GM21737 (cell line): ENCODE measurements around the gene OSBPL3.

Source experiments
- ATAC-seq: cut with Tn5 transposase; IDR thresholded peaks from one replicate; pipeline ENCODE4 v1.9.1; 2021; ENCODE audit warnings: mild to moderate bottlenecking, moderate library complexity; ENCODE audit not compliant: unreplicated experiment

OSBPL3 gene

GRCh38 chr7:24833549-24833948 is 146.4 kb downstream of the OSBPL3 start:
- ATAC-seq: no peak

- no peak for ATAC-seq
Measured at GRCh38 chr7:24831240-24831639, 148.7 kb downstream of the OSBPL3 start.

DNA sequence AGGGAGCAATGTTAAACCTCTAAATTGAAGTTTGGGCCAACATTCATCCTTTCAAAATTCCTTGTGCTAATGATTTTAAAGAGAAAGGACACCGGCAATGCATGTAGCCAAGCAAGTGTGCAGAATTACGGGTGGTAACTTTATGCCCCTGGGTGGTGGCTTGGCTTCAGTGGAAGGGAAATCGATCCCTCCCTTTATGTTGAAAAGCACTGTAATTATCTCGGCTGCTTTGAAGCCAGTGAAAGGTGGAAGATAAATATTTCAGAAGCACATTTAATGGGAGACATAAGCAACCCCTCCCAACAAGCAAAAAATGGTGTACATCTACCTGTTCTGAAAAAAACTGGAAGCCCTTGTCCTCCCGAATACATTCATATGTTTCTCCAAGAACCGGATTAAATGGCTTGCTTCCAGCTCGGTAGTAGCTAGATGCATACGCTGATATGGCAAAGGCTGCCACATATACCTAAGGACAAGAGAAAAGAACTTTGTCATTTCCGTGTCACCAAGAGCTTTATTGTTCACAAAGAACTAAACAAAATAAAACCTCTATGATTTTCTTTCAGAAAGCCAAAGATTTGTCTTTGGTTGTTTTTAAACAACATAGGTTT is 149.4 kb downstream of the OSBPL3 start:
- no peak for ATAC-seq

- no peak for ATAC-seq
Measured at GRCh38 chr7:24829787-24830186, 150.2 kb downstream of the OSBPL3 start.

DNA sequence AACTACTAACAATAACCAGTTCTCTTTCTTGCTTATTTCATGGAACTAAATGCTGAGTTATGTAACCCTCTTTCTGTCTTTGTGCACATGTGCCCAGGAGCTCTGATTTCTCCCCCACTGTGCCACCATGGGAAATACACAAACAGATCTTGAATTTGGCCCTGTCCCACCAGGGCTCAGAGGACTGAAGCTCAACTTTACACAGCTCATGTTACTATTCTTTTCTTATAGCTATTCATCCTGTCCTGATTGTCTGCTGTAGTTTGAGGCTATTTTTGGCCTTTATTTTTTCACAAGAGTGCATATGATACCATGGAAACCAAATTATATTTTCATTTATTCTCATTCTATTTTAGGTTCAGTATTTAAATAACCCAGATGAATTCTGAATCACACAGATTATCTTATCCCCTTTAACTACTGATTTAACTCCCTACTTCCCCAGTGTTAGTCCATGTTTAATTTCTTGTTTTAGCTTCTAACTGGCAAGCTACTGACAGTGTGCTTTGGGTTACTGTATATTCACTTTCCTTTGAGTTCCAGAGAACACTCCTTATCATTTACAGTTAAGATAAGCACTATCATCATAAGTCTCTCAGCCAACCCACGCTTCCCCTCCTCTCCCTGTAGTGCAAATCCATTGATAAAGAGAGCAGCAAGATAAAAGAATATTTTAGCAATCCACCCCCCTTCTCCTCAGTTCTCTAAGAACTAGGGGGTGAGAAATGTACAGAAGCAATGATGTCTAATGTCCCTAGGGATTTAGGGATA is 150.9 kb downstream of the OSBPL3 start:
- ATAC-seq: no peak

- no peak for ATAC-seq
Measured at GRCh38 chr7:24827589-24827988, 152.4 kb downstream of the OSBPL3 start.

DNA sequence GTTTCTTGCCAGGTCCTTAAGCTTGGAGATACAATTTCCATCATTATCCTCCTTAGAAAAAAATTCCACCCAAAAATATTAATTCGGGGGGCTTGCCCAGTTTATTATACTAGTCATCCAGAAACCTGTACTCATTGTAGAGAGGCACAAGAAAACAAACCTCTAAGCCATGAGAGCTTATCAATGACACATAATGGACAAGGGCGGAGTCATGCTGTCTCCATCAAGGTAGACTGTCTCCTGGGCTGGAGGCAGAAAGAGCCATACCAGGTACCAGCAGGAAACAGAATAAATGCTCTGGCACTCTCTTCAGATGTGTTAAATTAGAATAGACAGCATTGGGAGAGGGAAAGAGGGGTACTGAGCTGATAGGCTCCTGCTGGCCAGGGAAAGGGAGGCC is 153.0 kb downstream of the OSBPL3 start:
- ATAC-seq: no peak

DNA sequence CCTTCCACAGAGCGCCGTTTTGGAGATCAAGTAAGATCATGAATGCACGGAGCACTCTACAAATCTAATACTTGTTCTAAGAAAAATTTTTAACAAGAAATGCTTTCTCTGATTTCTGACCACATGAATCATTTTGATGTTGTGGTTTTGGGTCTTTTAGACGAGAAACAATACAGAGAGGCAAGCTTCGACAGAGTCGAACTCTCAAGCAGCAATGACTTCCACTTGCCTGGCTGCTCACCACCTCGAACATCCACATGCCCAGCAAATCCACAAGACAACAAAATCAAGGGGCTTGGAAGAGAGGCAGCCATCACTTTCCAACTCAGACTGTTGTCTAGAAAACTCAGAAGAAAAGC is 153.3 kb downstream of the OSBPL3 start:
- ATAC-seq: no peak

DNA sequence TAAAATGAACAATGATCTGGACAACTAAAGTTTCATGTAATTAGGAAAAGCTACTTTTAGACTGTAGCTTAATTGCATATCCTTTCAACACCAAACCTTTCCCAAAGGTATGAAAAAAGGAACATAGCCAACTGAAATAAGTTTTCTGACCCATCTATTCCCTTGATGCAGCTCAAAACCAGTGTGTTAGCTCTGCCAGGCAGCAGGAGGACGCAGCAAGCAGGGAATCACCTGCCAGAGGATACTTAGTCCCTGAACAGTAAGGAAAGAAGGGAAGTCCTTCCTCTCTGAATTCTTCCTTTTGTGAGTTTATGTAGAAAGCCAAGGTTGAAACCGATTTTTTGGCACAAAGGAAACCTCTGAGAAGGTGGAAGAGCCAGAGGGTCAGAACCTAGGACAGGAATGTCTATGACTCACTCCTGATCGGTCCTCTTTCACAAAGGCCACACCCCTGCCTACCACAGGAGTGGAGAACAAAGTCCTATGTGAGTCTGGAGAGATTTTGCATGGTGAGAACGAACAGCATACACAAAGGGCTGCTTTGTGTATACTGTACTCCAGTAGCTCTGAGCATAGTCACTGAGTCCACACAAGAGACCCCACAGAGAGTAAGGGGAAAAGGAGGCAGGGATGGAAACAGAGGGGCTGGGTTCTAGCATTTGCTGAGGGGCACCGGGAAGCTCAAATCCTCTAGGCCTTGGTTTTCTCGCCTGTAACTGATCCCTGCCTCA is 153.9 kb downstream of the OSBPL3 start:
- ATAC-seq: no peak

DNA sequence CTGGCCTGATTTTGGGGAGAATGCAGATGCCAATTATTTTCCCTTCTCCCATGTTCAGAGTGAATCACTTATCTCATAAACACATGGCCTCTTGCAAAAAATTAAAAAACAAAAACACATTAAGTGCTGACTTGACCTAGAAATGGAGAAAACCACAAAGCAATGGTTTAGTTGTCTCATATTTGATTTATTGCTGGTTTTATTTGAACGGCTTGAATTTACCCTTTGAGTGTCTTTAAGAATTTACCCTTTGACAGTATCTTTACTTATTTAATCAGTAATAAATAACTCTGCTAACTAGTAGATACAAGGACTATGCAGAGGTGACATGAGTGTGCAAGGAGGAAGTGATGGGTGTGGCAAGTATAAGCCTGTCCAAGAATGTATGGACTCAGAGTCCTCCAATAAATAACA is 154.6 kb downstream of the OSBPL3 start:
- no peak for ATAC-seq

DNA sequence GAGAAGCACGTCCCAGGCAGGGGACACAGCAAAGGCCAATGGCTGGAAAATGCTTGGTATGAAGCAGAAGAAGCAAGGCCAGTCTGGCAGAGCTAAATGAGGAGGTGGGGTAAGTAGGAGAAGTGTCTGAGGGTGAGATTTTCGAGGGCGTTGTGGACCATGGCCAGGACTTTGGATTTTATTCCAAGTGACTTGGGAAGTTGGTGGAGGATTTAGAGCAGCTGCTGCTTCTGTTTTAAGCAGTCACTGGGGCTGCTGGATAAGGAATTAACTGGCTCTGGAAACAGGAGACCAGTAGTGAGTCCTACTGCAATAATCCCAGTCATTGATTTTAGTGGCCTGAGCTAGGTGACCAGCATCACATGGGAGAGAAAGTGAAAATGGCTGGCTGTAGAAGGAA is 155.1 kb downstream of the OSBPL3 start:
- no peak for ATAC-seq

- ATAC-seq: no peak
Measured at GRCh38 chr7:24824400-24824799, 155.6 kb downstream of the OSBPL3 start.

DNA sequence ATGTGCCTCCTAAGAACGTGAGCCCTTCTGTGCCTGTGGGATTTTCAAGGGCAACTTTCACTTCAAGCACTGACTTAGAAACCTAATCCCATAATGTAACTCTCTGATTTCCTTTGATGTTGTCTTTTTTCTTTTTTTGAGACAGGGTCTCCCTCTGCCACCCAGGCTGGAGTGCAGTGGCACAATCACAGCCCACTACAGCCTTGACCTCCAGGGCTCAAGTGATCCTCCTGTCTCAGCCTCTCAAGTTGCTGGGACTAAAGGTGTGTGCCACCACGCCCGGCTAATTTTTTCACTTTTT is 158.3 kb downstream of the OSBPL3 start:
- ATAC-seq: no peak

GRCh38 chr7:24821045-24821753 is 158.8 kb downstream of the OSBPL3 start:
- ATAC-seq: peak; percentile 80

GRCh38 chr7:24820730-24821044 is 159.3 kb downstream of the OSBPL3 start:
- ATAC-seq: no peak

DNA sequence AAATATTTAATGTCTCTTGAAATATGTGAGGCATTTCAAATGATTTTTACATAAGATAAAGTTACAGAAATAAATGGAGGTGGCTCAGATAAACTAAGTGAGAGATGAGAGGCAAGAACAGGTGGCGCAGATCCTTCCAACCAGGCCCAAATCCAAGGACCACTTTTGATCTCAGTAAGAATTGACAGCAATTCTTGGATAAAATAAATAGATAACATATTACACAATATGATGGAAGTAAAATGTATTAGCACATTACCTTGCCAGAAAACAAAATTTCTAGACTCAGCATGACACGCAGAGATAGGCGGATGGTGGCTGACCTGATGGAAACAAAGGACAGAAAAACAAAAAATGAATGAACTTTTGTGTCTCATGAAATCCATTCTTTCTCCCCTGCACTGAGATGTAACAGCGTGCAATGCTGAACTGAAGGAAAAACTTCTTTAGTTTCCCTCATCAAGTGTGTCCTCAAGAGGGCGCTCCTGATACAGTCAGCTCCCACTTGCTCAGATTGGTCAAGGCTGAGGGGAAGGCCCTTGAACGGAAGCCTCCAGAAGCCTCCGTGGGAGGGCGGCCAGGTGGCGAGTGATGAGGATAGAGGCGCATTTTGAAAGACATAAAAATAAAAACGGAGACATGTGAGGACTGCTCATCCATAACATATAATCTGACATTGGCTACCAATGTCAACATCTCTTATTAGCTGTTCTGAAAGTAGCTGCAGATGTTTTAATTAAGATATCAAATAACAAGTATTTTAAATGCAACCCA is 159.9 kb downstream of the OSBPL3 start:
- peak; percentile 67 for ATAC-seq

GRCh38 chr7:24817339-24817738 is 162.6 kb downstream of the OSBPL3 start:
- no peak for ATAC-seq

DNA sequence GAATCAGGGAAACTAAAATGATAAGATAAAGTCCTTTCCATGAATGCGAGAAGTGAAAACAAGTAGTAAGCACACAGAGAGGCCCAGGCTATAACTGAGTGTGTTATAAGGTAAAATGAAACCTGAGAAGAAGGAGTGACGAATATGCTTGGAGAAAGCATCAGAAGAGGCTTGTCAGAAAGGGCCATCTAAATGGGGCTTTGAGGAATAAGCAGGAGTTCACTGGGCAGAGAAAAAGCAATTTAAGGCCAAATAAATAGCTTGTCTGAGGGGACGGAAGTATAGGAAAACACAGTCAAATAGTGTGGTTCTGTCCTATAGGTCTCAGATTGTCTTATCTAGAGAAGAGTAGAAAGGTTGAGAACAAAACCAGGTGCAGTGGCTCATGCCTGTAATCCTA is 163.1 kb downstream of the OSBPL3 start:
- ATAC-seq: no peak

DNA sequence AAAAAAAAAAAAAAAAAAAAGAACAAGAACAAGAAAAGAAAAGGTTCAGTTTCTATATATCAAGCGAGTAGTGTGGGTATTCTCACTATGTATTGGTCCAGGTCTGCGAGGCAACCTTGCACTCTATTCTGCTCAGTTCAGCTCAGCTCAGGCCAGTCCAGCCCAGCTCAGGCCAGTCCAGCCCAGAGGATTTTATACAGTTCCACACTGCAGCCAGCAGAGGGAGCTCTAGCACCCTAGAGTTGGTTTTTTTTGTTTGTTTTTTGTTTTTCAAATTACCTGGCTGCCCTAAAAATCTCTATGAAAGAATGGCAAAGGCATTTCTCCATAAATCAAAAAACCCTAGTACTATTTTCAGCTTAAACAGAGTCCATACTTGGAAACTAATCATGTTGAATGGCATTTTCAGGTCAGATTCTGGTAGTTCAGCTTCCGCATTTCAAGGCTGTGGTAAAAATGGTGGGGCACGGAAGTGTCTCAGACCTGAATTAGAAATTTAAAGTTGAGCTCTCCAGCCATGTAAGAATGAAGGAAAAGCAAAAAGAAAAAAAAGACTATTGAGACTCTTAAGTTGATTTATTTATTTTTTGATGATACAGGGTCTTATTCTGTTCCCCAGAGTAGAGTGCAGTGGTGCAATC is 167.6 kb downstream of the OSBPL3 start:
- ATAC-seq: no peak

DNA sequence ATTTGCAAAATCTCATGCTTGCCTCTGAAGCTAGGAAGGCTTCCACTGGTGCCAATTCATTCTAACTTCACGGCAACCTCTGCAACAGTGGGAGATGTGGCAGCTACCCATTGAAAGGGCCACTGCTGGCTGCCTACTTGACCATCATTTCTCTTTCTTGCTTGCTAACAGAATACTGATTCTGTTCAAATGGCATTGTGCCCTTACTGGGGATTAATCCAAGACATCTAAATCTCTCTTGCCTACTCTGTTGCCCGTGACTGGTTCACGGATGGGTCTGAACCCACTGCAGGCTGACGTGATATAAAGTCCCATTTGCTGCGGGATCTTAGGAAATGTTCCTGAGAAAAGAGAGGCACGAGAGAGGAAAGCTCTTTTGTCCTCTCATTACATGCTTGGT is 171.5 kb downstream of the OSBPL3 start:
- ATAC-seq: no peak

DNA sequence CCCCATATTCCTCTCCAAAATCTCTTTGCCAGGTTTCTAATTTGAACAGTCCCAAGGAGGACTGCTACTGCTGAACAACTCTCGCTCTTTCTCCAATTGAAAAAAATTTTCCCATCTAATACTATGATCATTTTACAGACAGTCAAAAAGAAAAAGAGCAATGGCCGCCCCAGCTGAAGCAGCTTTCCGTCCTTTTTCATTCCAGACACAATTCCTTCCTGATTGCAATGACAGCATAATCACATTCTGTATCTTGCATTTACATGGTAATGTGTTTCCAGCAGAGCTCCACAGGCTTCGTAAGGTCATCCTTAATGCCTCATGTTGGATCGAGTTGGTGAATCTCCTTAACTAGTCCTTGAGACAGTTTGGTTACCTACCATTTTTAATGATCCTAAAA is 177.7 kb downstream of the OSBPL3 start:
- ATAC-seq: no peak
